GM12874 (cell line): Measurements from ENCODE around the gene KXD1.

ENCODE experiments used
- CTCF ChIP-seq: IDR thresholded peaks from 2 replicates; pipeline ENCODE4 v1.5.1; 2011; ENCODE audit warnings: low read depth, mild to moderate bottlenecking, control low read depth, low read length, moderate library complexity; ENCODE audit not compliant: insufficient read depth

The KXD1 gene

GRCh38 chr19:18576383-18576782 is 18.7 kb downstream of the KXD1 start:
- no peak for TF ChIP-seq CTCF

GRCh38 chr19:18577365-18577914 is 19.8 kb downstream of the KXD1 start:
- TF ChIP-seq CTCF, result no peak

GRCh38 chr19:18580311-18580710 is 22.6 kb downstream of the KXD1 start:
- TF ChIP-seq CTCF, result no peak

- peak; percentile 14; the same call in 1 of the 2 replicates for TF ChIP-seq CTCF
Observed at GRCh38 chr19:18586306-18586705, 28.6 kb downstream of the KXD1 start.

- TF ChIP-seq CTCF, result no peak
Observed at GRCh38 chr19:18587561-18587960, 29.9 kb downstream of the KXD1 start.

- no peak for TF ChIP-seq CTCF
Observed at GRCh38 chr19:18587962-18588610, 30.4 kb downstream of the KXD1 start.

GRCh38 chr19:18588611-18589379 is 31.1 kb downstream of the KXD1 start, which contains the start of gene REX1BD:
TSS of gene REX1BD (plus strand) at chr19:18588798. CDS start at chr19:18588802, 4 bp downstream.
- TF ChIP-seq CTCF, result peak; percentile 98
